Mesendoderm (in vitro differentiated cells): ENCODE results near the gene PIP4K2B.

Source experiments
- DNase-seq: peaks from one replicate; pipeline ENCODE4 v3.0.0; 2013
- H2AK5ac ChIP-seq: 2 replicates; pipeline ENCODE4 v1.6.1; 2013; ENCODE audit warnings: low read length, inconsistent platforms
- H2BK120ac ChIP-seq: 2 replicates; pipeline ENCODE4 v1.6.1; 2013; ENCODE audit warnings: low read depth, mild to moderate bottlenecking, low read length, moderate library complexity, mixed read lengths
- H2BK15ac ChIP-seq: replicated peaks from 2 replicates; pipeline ENCODE4 v1.6.1; 2013; ENCODE audit warnings: low read depth, mild to moderate bottlenecking, moderate library complexity
- H2BK5ac ChIP-seq: 2 replicates; pipeline ENCODE4 v1.6.1; 2013; ENCODE audit warnings: low read length, inconsistent platforms
- H3K18ac ChIP-seq: 2 replicates; pipeline ENCODE4 v1.6.1; 2013; ENCODE audit warnings: mild to moderate bottlenecking, low read length, mixed read lengths
- H3K23ac ChIP-seq: one replicate; pipeline ENCODE4 v1.6.1; 2013; ENCODE audit warnings: low read length
- H3K27ac ChIP-seq: 2 replicates; pipeline ENCODE4 v1.5.1; 2013; ENCODE audit warnings: low read depth, mild to moderate bottlenecking, inconsistent platforms, low read length, moderate library complexity
- H3K27me3 ChIP-seq: 2 replicates; pipeline ENCODE4 v1.6.1; 2013; ENCODE audit warnings: low read length, control low read depth, mild to moderate bottlenecking, inconsistent platforms; ENCODE audit not compliant: insufficient read depth, poor library complexity
- H3K36me3 ChIP-seq: 2 replicates; pipeline ENCODE4 v1.6.1; 2013; ENCODE audit warnings: low read length, inconsistent platforms; ENCODE audit not compliant: control insufficient read depth, insufficient read depth
- H3K4ac ChIP-seq: one replicate; pipeline ENCODE4 v1.6.1; 2013; ENCODE audit warnings: low read depth, mild to moderate bottlenecking, low read length, moderate library complexity
- H3K4me1 ChIP-seq: 2 replicates; pipeline ENCODE4 v1.6.1; 2013; ENCODE audit warnings: low read depth, low read length, inconsistent platforms; ENCODE audit not compliant: control insufficient read depth
- H3K4me2 ChIP-seq: 2 replicates; pipeline ENCODE4 v1.6.1; 2013; ENCODE audit warnings: low read length
- H3K4me3 ChIP-seq: 2 replicates; pipeline ENCODE4 v1.5.1; 2013; ENCODE audit warnings: mild to moderate bottlenecking, low read length
- H3K56ac ChIP-seq: one replicate; pipeline ENCODE4 v1.6.1; 2013; ENCODE audit warnings: low read length
- H3K79me1 ChIP-seq: 2 replicates; pipeline ENCODE4 v1.6.1; 2013; ENCODE audit warnings: low read length, inconsistent platforms
- H3K79me2 ChIP-seq: 2 replicates; pipeline ENCODE4 v1.6.1; 2013; ENCODE audit warnings: mild to moderate bottlenecking, low read length; ENCODE audit not compliant: control insufficient read depth, insufficient read depth
- H3K9ac ChIP-seq: 2 replicates; pipeline ENCODE4 v1.6.1; 2013; ENCODE audit warnings: low read length, inconsistent platforms
- H4K5ac ChIP-seq: one replicate; pipeline ENCODE4 v1.6.1; 2013; ENCODE audit warnings: low read length
- H4K8ac ChIP-seq: one replicate; pipeline ENCODE4 v1.6.1; 2013; ENCODE audit warnings: low read depth, mild to moderate bottlenecking, control low read depth, low read length, moderate library complexity
- WGBS: extraction: QIAGEN DNeasy Blood & Tissue Kit; methylation state at CpG from one replicate; pipeline ENCODE4 v1.1.7; 2013; ENCODE audit warnings: low lambda C conversion rate, missing lambda C conversion rate; ENCODE audit not compliant: insufficient coverage; ENCODE audit errors: extremely low coverage; 5-methylcytosine and 5-hydroxymethylcytosine counted together

Gene PIP4K2B

DNA sequence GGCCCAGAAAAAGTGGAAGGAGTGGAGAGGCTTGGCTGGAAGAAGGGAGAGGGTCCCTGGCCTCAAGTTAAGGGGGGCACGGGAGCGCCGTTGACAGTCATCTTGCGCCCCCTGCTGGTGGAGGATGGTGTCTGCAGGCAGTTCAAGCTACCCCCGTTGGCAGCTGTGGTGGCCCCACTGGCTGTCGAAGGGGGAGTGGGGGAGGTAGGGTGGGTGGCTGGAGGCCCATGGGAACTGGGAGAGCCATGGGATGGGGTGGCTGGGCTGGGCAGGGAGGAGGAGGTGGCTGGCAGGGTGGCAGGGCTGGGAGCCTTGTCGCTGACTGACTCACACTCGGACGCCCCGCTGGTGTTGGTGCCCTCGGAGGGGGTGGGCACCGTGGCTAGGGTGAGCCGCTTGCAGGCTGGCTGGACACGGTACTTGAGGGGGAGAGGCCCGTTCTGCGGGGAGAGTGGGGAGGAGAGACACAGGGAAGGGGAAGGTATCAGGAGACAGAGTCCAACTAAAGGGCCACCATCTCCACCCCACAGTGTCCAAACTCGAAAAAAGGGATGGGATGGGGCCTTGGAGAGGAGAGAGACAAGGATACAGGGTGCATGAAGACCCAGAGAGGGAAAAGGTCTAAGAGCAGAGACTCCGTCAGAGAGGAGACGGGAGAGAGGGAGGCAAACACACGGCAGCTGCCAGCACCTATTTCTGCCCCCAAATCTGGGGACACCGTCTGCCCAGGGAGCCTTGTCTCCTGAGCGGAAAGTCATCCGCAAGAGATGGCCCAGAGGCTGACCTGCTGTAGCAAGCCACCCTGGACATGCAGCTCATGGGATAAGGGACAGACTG, 64.0 kb downstream of the PIP4K2B start:
- H3K9ac ChIP-seq: no peak overlapping the region
- no peak overlapping the region for H4K8ac ChIP-seq
- no peak overlapping the region for H2BK5ac ChIP-seq
- H3K79me2 ChIP-seq: peaks cover 6% of the 10 kb centered on the region
- H3K4me2 ChIP-seq: no peak overlapping the region
- H2BK120ac ChIP-seq: no peak overlapping the region
- no peak overlapping the region for H3K23ac ChIP-seq
- peaks cover 9% of the 10 kb centered on the region for H3K79me1 ChIP-seq
- H3K4ac ChIP-seq: no peak overlapping the region
- no peak overlapping the region for H3K4me3 ChIP-seq
- no peak overlapping the region for H3K56ac ChIP-seq
- H2BK15ac ChIP-seq: no peak overlapping the region
- H3K36me3 ChIP-seq: peaks cover 13% of the 10 kb centered on the region
- H3K27me3 ChIP-seq: no peaks in the 10 kb centered on the region
- no peak overlapping the region for H3K18ac ChIP-seq
- no peak overlapping the region for H3K27ac ChIP-seq
- WGBS: no CpG with 5 or more reads among the region's 23 CpGs
- H2AK5ac ChIP-seq: no peak overlapping the region
- peaks cover 3% of the 10 kb centered on the region for H3K4me1 ChIP-seq
- peak; percentile 44 for DNase-seq
- H4K5ac ChIP-seq: no peak overlapping the region

GRCh38 chr17:38733982-38734973, 65.1 kb downstream of the PIP4K2B start:
- no peaks in the 10 kb centered on the region for H3K79me2 ChIP-seq
- H3K4me1 ChIP-seq: peaks cover 3% of the 10 kb centered on the region
- no peak overlapping the region for H3K23ac ChIP-seq
- H3K4me3 ChIP-seq: no peak overlapping the region
- no peak overlapping the region for H2BK120ac ChIP-seq
- H3K4me2 ChIP-seq: no peak overlapping the region
- no peak overlapping the region for H2AK5ac ChIP-seq
- H3K27ac ChIP-seq: no peak overlapping the region
- DNase-seq: peak; percentile 62
- H4K8ac ChIP-seq: no peak overlapping the region
- WGBS: no CpG with 5 or more reads among the region's 15 CpGs
- H3K18ac ChIP-seq: no peak overlapping the region
- H3K36me3 ChIP-seq: peaks cover 11% of the 10 kb centered on the region
- H3K56ac ChIP-seq: no peak overlapping the region
- H2BK15ac ChIP-seq: no peak overlapping the region
- H3K79me1 ChIP-seq: peaks cover 2% of the 10 kb centered on the region
- no peak overlapping the region for H2BK5ac ChIP-seq
- H3K27me3 ChIP-seq: no peaks in the 10 kb centered on the region
- no peak overlapping the region for H3K4ac ChIP-seq
- H3K9ac ChIP-seq: no peak overlapping the region
- H4K5ac ChIP-seq: no peak overlapping the region

- no peak overlapping the region for H3K56ac ChIP-seq
- no peak overlapping the region for H3K4me3 ChIP-seq
- no peaks in the 10 kb centered on the region for H3K27me3 ChIP-seq
- no peak overlapping the region for H3K9ac ChIP-seq
- no peak overlapping the region for H3K4ac ChIP-seq
- peaks cover 3% of the 10 kb centered on the region for H3K4me1 ChIP-seq
- H4K8ac ChIP-seq: no peak overlapping the region
- H4K5ac ChIP-seq: no peak overlapping the region
- no peaks in the 10 kb centered on the region for H3K79me2 ChIP-seq
- no peak overlapping the region for H2BK120ac ChIP-seq
- H3K18ac ChIP-seq: no peak overlapping the region
- no peak for DNase-seq
- no CpG with 5 or more reads among the region's 9 CpGs for WGBS
- no peak overlapping the region for H2AK5ac ChIP-seq
- no peak overlapping the region for H3K27ac ChIP-seq
- H3K4me2 ChIP-seq: no peak overlapping the region
- peaks cover 9% of the 10 kb centered on the region for H3K36me3 ChIP-seq
- H2BK15ac ChIP-seq: no peak overlapping the region
- H3K23ac ChIP-seq: no peak overlapping the region
- no peak overlapping the region for H2BK5ac ChIP-seq
- H3K79me1 ChIP-seq: no peaks in the 10 kb centered on the region
Observed at GRCh38 chr17:38733282-38733981, 65.9 kb downstream of the PIP4K2B start.

DNA sequence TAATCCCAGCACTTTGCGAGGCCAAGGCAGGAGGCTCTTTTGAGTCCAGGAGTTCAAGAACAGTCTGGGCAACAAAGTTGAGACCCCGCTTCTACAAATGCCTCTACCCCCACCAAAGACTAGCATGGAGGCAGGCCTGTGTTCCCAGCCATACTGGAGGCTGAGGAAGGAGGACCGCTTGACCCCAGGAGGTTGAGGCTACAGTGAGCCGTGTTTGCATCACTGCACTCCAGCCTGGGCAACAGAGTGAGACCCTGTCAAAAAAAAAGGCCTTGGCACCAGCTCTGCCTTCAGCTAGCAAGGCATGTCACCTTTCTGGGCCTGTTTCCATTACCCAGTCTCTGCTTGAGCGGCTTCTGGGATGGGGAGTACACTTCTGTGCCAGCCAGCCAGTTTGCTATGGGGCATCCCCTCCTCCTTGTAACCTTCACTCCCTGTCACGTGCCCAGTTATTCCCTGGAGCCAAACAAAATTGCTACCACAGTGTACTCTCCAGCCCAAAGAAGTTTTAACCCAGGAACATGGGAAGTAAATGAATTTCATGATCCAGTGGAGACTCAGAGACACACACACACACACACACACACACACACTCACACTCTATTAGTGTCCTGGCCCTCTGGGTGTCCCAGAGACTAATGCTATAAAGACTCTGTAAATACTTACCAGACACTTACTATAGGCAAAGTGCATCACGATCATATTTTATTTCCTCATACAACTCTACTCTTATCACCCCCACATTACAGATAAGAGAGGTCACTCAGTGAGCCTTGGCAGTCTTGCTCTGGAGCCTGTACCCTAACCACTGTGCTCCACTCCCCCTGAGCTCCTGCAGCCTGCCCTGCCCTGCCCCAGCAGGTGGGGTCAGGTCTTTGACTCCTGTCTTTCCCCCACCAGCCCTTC, 66.7 kb downstream of the PIP4K2B start:
- no peaks in the 10 kb centered on the region for H3K27me3 ChIP-seq
- no peak overlapping the region for H3K27ac ChIP-seq
- no peak overlapping the region for H2AK5ac ChIP-seq
- H2BK5ac ChIP-seq: no peak overlapping the region
- no peak for DNase-seq
- H3K36me3 ChIP-seq: peaks cover 4% of the 10 kb centered on the region
- H3K23ac ChIP-seq: no peak overlapping the region
- no peak overlapping the region for H4K8ac ChIP-seq
- no peak overlapping the region for H4K5ac ChIP-seq
- H3K4ac ChIP-seq: no peak overlapping the region
- no peak overlapping the region for H3K9ac ChIP-seq
- no peak overlapping the region for H2BK120ac ChIP-seq
- H3K79me1 ChIP-seq: no peaks in the 10 kb centered on the region
- H3K79me2 ChIP-seq: no peaks in the 10 kb centered on the region
- H3K4me2 ChIP-seq: no peak overlapping the region
- H3K4me3 ChIP-seq: no peak overlapping the region
- H2BK15ac ChIP-seq: no peak overlapping the region
- H3K18ac ChIP-seq: no peak overlapping the region
- H3K56ac ChIP-seq: no peak overlapping the region
- no CpG with 5 or more reads among the region's 7 CpGs for WGBS
- H3K4me1 ChIP-seq: peaks cover 3% of the 10 kb centered on the region
